ENCODE data around the gene NDUFA13.

The NDUFA13 gene

DNA sequence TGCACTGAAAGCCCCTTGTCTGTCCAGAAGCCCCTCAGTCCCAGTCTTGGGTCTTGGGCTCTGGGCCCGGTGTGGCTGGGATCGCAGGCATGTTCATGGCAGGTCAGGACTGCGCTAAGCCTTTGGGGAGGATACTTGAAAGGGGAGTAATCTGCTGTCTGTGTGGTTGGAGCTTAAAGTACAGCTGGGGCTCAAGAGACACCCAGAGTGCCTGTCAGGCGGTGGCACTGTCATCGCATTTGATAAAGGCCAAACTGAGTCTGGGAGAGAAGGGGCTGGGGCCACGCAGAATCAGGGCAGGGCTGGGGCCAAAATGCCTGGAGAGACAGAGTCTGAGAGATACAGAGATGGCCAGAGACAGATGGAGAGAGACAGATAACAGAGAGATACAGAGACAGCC, 17.8 kb downstream of the NDUFA13 start:
- no peak for DNase-seq (ENCODE audit: low read depth)

DNA sequence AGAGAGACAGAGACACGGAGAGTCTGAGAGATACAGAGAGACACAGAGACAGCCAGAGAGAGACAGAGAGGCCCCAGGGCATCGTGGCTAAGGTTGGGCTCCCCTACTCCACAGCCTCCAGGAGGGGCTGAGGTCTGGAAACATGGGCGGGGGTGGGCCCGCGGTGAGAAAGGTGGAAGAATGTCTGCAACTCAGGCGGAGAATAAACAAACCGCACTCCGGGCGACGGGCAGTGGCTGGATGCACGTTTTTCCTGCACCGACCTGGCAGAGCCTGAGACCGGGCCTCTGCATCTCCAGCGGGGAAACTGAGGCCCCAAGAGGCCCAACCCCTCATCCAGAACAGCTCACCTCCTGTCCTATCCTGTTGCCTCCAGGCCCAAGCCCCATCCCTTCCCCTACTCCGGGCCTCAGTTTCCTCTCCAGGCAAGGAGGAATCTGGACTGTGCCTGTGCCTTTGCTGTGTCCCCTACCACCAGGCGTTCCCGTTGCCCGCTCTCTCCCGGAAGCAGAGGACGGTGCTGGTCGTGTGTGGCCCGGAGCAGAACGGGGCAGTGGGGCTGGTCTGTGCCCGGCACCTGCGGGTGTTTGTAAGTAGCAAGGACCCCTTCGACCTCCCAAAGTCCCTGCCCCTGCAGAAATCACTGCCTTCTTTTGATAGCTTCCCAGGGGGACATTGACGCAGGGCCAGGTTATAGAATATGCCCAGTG, 18.7 kb downstream of the NDUFA13 start:
- no peak for DNase-seq (ENCODE audit: low read depth)

- no peak for DNase-seq (ENCODE audit: low read depth)
These were observed 19.5 kb downstream of the NDUFA13 start for GRCh38 chr19:19535311-19536191.

DNA sequence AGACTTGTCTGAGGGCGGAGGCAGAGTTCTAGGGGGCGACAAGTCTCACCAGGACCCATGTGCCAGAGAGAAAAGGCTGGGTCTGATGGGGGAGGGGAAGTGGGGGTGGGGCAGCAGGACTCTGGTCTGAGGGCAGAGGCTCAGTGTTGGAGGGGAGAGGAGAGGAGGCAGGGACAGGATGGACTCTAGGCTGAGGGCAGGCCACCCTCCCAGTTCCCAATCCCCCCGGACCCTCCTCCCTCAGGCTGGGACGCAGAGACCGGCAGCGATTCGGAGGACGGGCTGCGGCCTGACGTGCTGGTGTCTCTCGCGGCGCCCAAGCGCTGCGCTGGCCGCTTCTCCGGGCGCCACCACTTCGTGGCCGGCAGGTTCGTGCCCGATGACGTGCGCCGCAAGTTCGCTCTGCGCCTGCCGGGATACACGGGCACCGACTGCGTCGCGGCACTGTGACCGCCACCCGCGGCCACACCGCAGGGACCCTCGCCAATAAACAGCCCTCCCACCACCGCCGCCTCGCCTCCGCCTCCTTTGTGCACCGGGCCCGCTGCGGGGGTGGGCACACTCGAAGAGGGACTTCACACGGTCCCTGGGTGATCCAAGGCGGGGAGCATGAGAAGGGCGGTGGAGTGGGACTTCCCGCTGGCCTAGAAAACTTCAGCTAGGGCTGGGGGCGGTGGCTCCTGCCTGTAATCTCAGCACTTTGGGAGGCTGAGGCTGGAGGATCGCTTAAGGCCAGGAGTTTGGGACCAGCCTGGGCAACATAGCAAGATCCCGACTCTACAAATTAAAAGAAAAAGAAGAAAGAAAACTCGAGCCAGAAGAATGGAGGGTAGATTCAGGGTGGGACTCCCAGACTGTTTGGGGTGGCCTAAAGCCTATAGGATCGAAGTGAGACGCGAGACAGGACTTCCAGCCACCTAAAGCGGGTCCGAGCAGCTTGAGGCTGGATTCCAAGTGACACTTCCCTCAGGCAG, 21.3 kb downstream of the NDUFA13 start:
- DNase-seq (ENCODE audit: low read depth), result no peak

GRCh38 chr19:19538061-19538784, 22.2 kb downstream of the NDUFA13 start, which contains the start of gene CILP2:
TSS of gene CILP2 (plus strand) at chr19:19538265. CDS start at chr19:19538350, 85 bp downstream.
- no peak for DNase-seq (ENCODE audit: low read depth)

DNA sequence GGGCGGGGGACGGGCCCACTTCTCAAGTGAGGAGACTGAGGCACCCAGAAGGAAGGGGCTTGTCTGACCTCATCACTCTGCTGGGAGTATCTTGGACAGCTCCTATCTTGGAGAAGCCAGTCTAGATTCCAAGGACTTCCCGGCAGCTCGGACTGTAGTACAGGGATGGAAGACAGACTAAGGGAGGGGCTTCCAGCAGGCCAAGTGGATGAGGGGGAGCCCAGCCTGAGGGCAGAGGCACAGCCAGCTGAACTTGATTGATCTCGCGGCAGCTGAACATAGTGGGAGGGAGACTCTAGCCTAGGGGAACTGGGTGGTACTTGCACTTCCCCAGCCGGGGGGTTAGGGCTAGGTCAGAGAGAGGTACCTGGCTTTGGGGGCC, 22.8 kb downstream of the NDUFA13 start:
- DNase-seq (ENCODE audit: low read depth), result no peak

- DNase-seq (ENCODE audit: low read depth), result no peak
These were observed 23.7 kb downstream of the NDUFA13 start for GRCh38 chr19:19539698-19540063.

GRCh38 chr19:19540064-19540714, 24.2 kb downstream of the NDUFA13 start:
- DNase-seq (ENCODE audit: low read depth), result peak; percentile 21

DNA sequence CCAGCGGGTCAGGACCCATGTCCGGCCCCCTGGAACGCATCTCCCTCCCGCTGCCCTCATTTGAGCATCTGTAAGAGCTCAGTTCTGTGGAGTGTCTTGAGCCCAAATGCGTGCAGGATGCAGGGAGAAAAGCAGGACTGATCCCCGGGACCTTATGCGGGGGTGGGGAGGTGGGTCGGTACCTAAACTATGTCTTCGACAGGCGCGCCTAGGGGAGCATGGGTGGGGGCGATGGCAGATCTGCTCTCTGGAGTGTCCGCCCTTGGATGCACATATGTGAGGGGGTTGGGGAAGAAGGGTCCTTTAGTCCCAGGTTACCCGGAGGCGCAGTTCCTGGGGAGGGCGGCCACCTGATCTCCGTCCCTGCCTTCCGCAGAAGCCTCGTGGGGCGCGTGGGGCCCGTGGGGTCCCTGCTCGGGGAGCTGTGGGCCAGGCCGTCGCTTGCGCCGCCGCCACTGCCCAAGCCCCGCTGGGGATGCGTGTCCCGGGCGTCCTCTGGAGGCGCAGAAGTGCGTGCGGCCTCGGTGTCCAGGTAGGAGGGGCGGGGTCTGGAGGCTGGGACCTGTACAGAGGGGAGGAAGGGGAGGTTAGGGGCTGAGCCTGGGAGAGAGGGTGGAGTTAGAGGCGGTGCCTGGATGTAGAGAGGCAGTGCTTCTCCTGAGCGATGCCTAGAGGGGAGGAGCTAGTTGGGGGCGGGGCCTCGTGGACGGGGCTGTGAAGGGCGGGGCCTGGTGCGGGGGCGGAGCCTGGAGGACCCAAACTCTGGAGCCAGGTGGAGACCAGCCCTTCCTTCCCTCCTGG, 24.9 kb downstream of the NDUFA13 start:
- DNase-seq (ENCODE audit: low read depth), result peak; percentile 52

- DNase-seq (ENCODE audit: low read depth), result no peak
These were observed 25.6 kb downstream of the NDUFA13 start for GRCh38 chr19:19541616-19542015.

- DNase-seq (ENCODE audit: low read depth), result no peak
These were observed 26.5 kb downstream of the NDUFA13 start for GRCh38 chr19:19542507-19542906.

DNA sequence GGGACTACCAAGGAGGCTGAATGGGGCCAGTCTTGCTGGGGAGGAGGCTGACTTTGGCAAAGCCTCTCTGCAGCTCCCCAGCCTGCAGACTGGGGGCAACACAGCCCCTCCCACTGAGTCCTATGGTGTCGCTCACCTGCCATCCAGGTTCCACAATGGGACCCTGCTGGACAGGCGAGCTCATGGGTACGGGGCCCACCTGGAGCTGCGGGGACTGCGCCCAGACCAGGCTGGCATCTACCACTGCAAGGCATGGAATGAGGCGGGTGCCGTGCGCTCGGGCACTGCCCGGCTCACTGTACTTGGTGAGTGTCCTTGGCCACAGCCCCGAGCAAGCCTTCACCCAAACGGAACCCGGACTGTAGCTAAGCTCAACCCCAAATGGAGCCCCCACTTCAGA, 27.1 kb downstream of the NDUFA13 start:
- no peak for DNase-seq (ENCODE audit: low read depth)

- no peak for DNase-seq (ENCODE audit: low read depth)
These were observed 27.6 kb downstream of the NDUFA13 start for GRCh38 chr19:19543640-19544039.

GRCh38 chr19:19544257-19544953, 28.4 kb downstream of the NDUFA13 start:
- no peak for DNase-seq (ENCODE audit: low read depth)

- DNase-seq (ENCODE audit: low read depth), result no peak
These were observed 29.0 kb downstream of the NDUFA13 start for GRCh38 chr19:19544954-19545591.

GRCh38 chr19:19545707-19546106, 29.7 kb downstream of the NDUFA13 start:
- DNase-seq (ENCODE audit: low read depth), result no peak

DNA sequence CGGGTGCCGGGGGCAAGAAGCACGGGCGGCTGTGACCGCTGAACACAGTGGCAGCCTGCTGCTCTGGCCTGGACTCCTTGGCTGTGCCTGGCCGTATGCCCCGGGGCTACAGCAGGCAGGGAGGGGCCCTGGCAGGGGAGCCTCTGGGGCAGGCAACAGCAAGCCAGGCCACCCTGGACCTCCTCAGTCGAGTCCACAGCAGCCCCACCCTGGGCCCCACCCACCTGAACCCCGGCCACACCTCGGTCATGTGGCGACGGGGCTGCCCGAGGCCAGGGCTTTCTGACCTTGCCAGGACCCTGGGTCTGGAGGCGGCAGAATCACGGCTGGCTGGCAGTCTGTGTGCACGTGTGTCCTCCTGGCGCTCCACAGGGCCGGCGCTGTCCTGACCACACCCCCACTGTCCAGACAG, 30.7 kb downstream of the NDUFA13 start:
- DNase-seq (ENCODE audit: low read depth), result no peak

DNA sequence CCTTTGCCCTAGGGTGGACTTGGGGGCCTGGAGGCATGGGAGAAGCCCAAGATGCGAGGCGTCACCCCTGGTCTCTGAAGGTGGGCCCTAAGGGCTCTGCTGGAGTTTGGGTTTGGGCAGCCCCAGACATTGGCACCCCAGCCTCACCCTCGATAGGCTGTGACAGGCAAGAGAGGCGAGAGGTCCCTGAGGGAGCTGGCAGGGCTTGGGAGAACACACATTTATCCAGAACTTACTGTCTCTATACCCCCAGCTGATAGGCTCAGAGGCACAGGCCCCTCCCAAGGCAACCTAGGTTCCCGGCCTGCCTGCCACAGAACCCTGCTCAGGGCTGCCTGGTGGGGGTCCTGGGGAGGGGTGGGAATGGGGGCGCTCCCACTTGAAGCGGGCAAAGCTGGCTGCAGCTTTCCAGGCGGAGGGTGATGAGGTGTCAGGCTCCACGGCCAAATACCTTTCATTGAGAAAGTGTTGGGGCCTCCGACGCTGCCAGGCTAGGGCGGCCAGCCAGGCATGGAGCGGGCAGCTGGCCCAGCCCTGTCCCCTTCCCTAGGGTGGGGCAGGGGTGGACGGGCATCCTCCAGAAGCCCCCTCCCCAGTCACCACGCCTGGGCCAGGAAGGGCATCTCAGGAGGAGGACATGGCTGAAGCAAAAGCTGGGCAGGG, 31.8 kb downstream of the NDUFA13 start:
- DNase-seq (ENCODE audit: low read depth), result no peak

Data from activated gamma-delta T cell treated with anti-CD3 and anti-CD28 coated beads, Interleukin-2, amount 50 U/mL, for 16 hours (primary cell).